CD14-positive monocyte (primary cell): ENCODE results near the gene CCL17. TPM values are rescaled to one million over a fixed set of nuclear protein-coding genes. Genes with fewer than 3 reads are reported as not detected.

Source experiments
- DNase-seq, 3 donors: peaks; one replicate each; pipeline ENCODE4 v3.0.0-alpha.2; 2011 to 2022
- H2AFZ ChIP-seq: 2 replicates; pipeline ENCODE4 v1.6.0; 2012; ENCODE audit warnings: mild to moderate bottlenecking, low read depth, low read length, inconsistent platforms; ENCODE audit not compliant: insufficient read depth, poor library complexity, severe bottlenecking
- H3K27ac ChIP-seq, 2 donors: 1 replicate in 1 of 2; 2 replicates in 1 of 2; pipeline ENCODE4 v1.5.1; 2012 to 2013; ENCODE audit warnings: low read length in 2 of 2, control low read depth in 1 of 2, inconsistent platforms in 1 of 2, low read depth in 1 of 2, mild to moderate bottlenecking in 1 of 2
- H3K27me3 ChIP-seq, 2 donors: one replicate each; pipeline versions ENCODE4 v1.6.0 to v1.6.1; 2011 to 2013; ENCODE audit warnings: low read length in 2 of 2; ENCODE audit not compliant: control insufficient read depth in 2 of 2, insufficient read depth in 2 of 2
- H3K36me3 ChIP-seq, 2 donors: replicated peaks in 1 of 2; 1 replicate in 1 of 2; 2 replicates in 1 of 2; pipeline versions ENCODE4 v1.5.1 to v1.6.1; 2012 to 2013; ENCODE audit warnings: low read length in 2 of 2, control low read depth in 1 of 2, inconsistent platforms in 1 of 2, mild to moderate bottlenecking in 1 of 2; ENCODE audit not compliant: insufficient read depth in 2 of 2, control insufficient read depth in 1 of 2
- H3K4me1 ChIP-seq, 2 donors: 1 replicate in 1 of 2; 2 replicates in 1 of 2; pipeline versions ENCODE4 v1.5.1 to v1.6.1; 2012 to 2013; ENCODE audit warnings: low read length in 2 of 2, control low read depth in 1 of 2, inconsistent platforms in 1 of 2, mild to moderate bottlenecking in 1 of 2, moderate library complexity in 1 of 2; ENCODE audit not compliant: insufficient read depth in 2 of 2, control insufficient read depth in 1 of 2
- H3K4me2 ChIP-seq: replicated peaks from 2 replicates; pipeline ENCODE3; 2012; ENCODE audit warnings: low read length, moderate library complexity, mild to moderate bottlenecking; ENCODE audit not compliant: poor library complexity, severe bottlenecking; ENCODE audit errors: extremely low read depth
- H3K4me3 ChIP-seq, 3 experiments: fragments of 200-600 bp in 1 of 3; sonication (generic) in 1 of 3; replicated peaks in 1 of 3; 1 replicate in 2 of 3; 2 replicates in 1 of 3; pipeline ENCODE4 v1.5.1; 2011 to 2013; ENCODE audit warnings: low read length in 3 of 3, mild to moderate bottlenecking in 3 of 3, control low read depth in 2 of 3, low read depth in 2 of 3, inconsistent platforms in 1 of 3, moderate library complexity in 1 of 3
- H3K79me2 ChIP-seq: 2 replicates; pipeline ENCODE4 v1.6.0; 2012; ENCODE audit warnings: mild to moderate bottlenecking, control low read depth, inconsistent platforms, low read length, moderate library complexity; ENCODE audit not compliant: insufficient read depth
- H3K9ac ChIP-seq: 2 replicates; pipeline ENCODE4 v1.6.0; 2017; ENCODE audit warnings: low read length, mild to moderate bottlenecking; ENCODE audit not compliant: insufficient read depth, poor library complexity, severe bottlenecking
- H3K9me3 ChIP-seq, 2 donors: replicated peaks in 1 of 2; 1 replicate in 1 of 2; 2 replicates in 1 of 2; pipeline versions ENCODE4 v1.5.1 to v1.6.1; 2012 to 2013; ENCODE audit warnings: low read length in 2 of 2, control low read depth in 1 of 2; ENCODE audit not compliant: control insufficient read depth in 1 of 2, insufficient read depth in 1 of 2
- H4K20me1 ChIP-seq: 2 replicates; pipeline ENCODE4 v1.6.0; 2012; ENCODE audit warnings: mild to moderate bottlenecking, low read length, control low read depth, moderate library complexity; ENCODE audit not compliant: insufficient read depth
- H3K27ac Mint-ChIP-seq, 7 donors: one replicate each; pipeline ENCODE4 v1.8.0; 2020; ENCODE audit warnings: mild to moderate bottlenecking in 7 of 7, mixed read lengths in 7 of 7, moderate library complexity in 6 of 7, inconsistent platforms in 2 of 7
- H3K27me3 Mint-ChIP-seq, 3 donors: one replicate each; pipeline ENCODE4 v1.8.0; 2021 to 2022; ENCODE audit warnings: low read depth in 3 of 3, mild to moderate bottlenecking in 3 of 3, mixed read lengths in 3 of 3, moderate library complexity in 3 of 3, inconsistent platforms in 1 of 3
- H3K36me3 Mint-ChIP-seq, 2 donors: one replicate each; pipeline ENCODE4 v1.8.0; 2020; ENCODE audit warnings: mixed read lengths in 2 of 2, inconsistent platforms in 1 of 2, mild to moderate bottlenecking in 1 of 2
- H3K4me1 Mint-ChIP-seq: one replicate; pipeline ENCODE4 v1.8.0; 2020; ENCODE audit warnings: mild to moderate bottlenecking, mixed read lengths
- H3K4me3 Mint-ChIP-seq, 2 donors: one replicate each; pipeline ENCODE4 v1.8.0; 2020; ENCODE audit warnings: mild to moderate bottlenecking in 2 of 2, mixed read lengths in 2 of 2, moderate library complexity in 1 of 2
- H3K9me3 Mint-ChIP-seq, 7 donors: one replicate each; pipeline ENCODE4 v1.8.0; 2020 to 2022; ENCODE audit warnings: mixed read lengths in 7 of 7, mild to moderate bottlenecking in 6 of 7, moderate library complexity in 6 of 7, inconsistent platforms in 2 of 7
- CTCF ChIP-seq: fragments of 200-600 bp; IDR thresholded peaks from one replicate; pipeline ENCODE4 v1.8.0; 2022; ENCODE audit warnings: antibody characterized with exemption, mild to moderate bottlenecking
- WGBS: methylation state at CpG from one replicate; pipeline ENCODE4 v1.1.5; 2013; ENCODE audit warnings: missing lambda C conversion rate; ENCODE audit not compliant: insufficient coverage; 5-methylcytosine and 5-hydroxymethylcytosine counted together
- intact Hi-C, 2 donors: fragments of 100-400 bp; cut with micrococcal nuclease; formaldehyde crosslinking; loops; one replicate each; pipeline versions ENCODE4 v1.15.0 to v1.15.1; 2023
- polyA plus RNA-seq, 3 donors: library from polyadenylated mRNA; depleted of rRNA in 1 of 3; unstranded in 2 of 3; stranded (reverse) in 1 of 3; fragments of 300-500 nt in 2 of 3; fragments of >200 nt in 1 of 3; fragmentation: Illumina TruSeq in 2 of 3; gene quantifications; 1 replicate in 2 of 3; 2 replicates in 1 of 3; pipeline ENCODE4 v1.2.3, GENCODE V29; 2012 to 2021

Gene CCL17
- polyA plus RNA-seq, 3 donors: not detected

- H3K27me3 ChIP-seq: no peaks in the 10 kb centered on the region
- peak within 1 kb of the TSS; percentile 96 for H3K9ac ChIP-seq
- Mint-ChIP-seq H3K27ac (peak within 1 kb of the TSS; percentile 81 to 96 (median 87)), H3K27me3 (no peaks in the 10 kb centered on the region), H3K4me1 (peaks cover 19% of the 10 kb centered on the region), H3K4me3 (peak within 1 kb of the TSS; percentile 93 to 94), H3K36me3 (peaks cover 15 to 17% of the 10 kb centered on the region in 2 donors), H3K9me3 (peaks cover 0 to 3% (median 0%) of the 10 kb centered on the region in 7 donors)
- peaks cover 51% of the 10 kb centered on the region for H3K79me2 ChIP-seq
- peaks cover 15 to 24% of the 10 kb centered on the region in 2 donors for H3K36me3 ChIP-seq
- H3K9me3 ChIP-seq: no peaks in the 10 kb centered on the region
- peak within 1 kb of the TSS; percentile 99 for H3K4me2 ChIP-seq
- peak within 1 kb of the TSS; percentile 98 for H2AFZ ChIP-seq
- no peak for TF ChIP-seq CTCF
- no peaks in the 10 kb centered on the region for H4K20me1 ChIP-seq
- peak; percentile 91 to 93 (median 91) for DNase-seq
- peak within 1 kb of the TSS; percentile 40 to 89 for H3K27ac ChIP-seq
- under 1% methylated on average over 58 of the region's 68 CpGs for WGBS
- H3K4me3 ChIP-seq: peak within 1 kb of the TSS; percentile 88 to 92 (median 92)
- intact Hi-C loops: loop anchor here in 1 of 2 donors (2.0 to 10.0 kb wide), 2 partner anchors 15 to 263 kb away; partner anchors contain the start of genes POLR2C, PSME3IP1 and RSPRY1
- peaks cover 16 to 22% of the 10 kb centered on the region in 2 donors for H3K4me1 ChIP-seq
These were observed 42.8 kb downstream of the CCL17 start, which contains the start of the genes CIAPIN1 and COQ9 for GRCh38 chr16:57447186-57447962. Gene CIAPIN1, minus strand, starts transcription at chr16:57447385. Its CDS starts 6,457 bp downstream, at chr16:57440928. Gene COQ9, plus strand, starts transcription at chr16:57447479. Its CDS starts 27 bp downstream, at chr16:57447506.

- no peaks in the 10 kb centered on the region for H3K9me3 Mint-ChIP-seq
- H3K27ac Mint-ChIP-seq: peak overlapping the region in 1 of 7 donors; percentile 57
- no peak overlapping the region for H3K27ac ChIP-seq
- H3K4me1 ChIP-seq: peaks cover 8 to 11% of the 10 kb centered on the region in 2 donors
- H3K9ac ChIP-seq: no peak overlapping the region
- no peak for TF ChIP-seq CTCF
- H4K20me1 ChIP-seq: no peaks in the 10 kb centered on the region
- H3K9me3 ChIP-seq: no peaks in the 10 kb centered on the region
- no peak for DNase-seq
- H3K4me2 ChIP-seq: no peak overlapping the region
- no peak overlapping the region for H3K4me3 Mint-ChIP-seq
- peaks cover 53 to 65% of the 10 kb centered on the region in 2 donors for H3K36me3 ChIP-seq
- H3K27me3 Mint-ChIP-seq: no peaks in the 10 kb centered on the region
- intact Hi-C loops: no loop called here
- H2AFZ ChIP-seq: no peak overlapping the region
- H3K4me3 ChIP-seq: no peak overlapping the region
- H3K27me3 ChIP-seq: no peaks in the 10 kb centered on the region
- WGBS: 98% methylated on average over 9 of the region's 10 CpGs
- peaks cover 9% of the 10 kb centered on the region for H3K4me1 Mint-ChIP-seq
- peaks cover 15% of the 10 kb centered on the region for H3K79me2 ChIP-seq
- H3K36me3 Mint-ChIP-seq: peaks cover 50 to 57% of the 10 kb centered on the region in 2 donors
These were observed 47.5 kb downstream of the CCL17 start for GRCh38 chr16:57452021-57452420.
